BJ (cell line): ENCODE results near the gene RYR1. TPM values are rescaled to one million over a fixed set of nuclear protein-coding genes. Genes with fewer than 3 reads are reported as not detected.

Experiments
- CTCF ChIA-PET: fragments of 350-600 bp; formaldehyde crosslinking; extraction: SDS; loops from one replicate; lab custom pipeline; 2021; ENCODE audit warnings: antibody characterized with exemption, inconsistent platforms; lab: Yijun Ruan, JAX
- POLR2A ChIA-PET: fragments of 300-600 bp; sonication (Branson Sonifier 250); formaldehyde crosslinking; extraction: SDS; loops from one replicate; lab custom pipeline; 2021; ENCODE audit warnings: antibody characterized with exemption; lab: Charles Lee
- DNase-seq: peaks from one replicate; pipeline ENCODE4 v3.0.0-alpha.2; 2011; ENCODE audit warnings: low read depth
- H3K27me3 ChIP-seq: 2 replicates; pipeline ENCODE4 v1.6.0; 2011; ENCODE audit warnings: low read length; ENCODE audit not compliant: control insufficient read depth, insufficient read depth
- H3K36me3 ChIP-seq: 2 replicates; pipeline ENCODE4 v1.5.1; 2011; ENCODE audit warnings: low read length; ENCODE audit not compliant: control insufficient read depth, insufficient read depth
- H3K4me3 ChIP-seq: 2 replicates; pipeline ENCODE4 v1.5.1; 2011; ENCODE audit warnings: low read depth, mild to moderate bottlenecking, control low read depth, low read length
- polyA plus RNA-seq: library from polyadenylated mRNA; depleted of rRNA; stranded (reverse); fragments of >200 nt; gene quantifications from 2 replicates; pipeline ENCODE4 v1.2.3, GENCODE V29; 2011
- TF ChIP-seq, protein P1 (sequence below): IDR thresholded peaks from 2 replicates; pipeline ENCODE4 v1.5.1; 2011; ENCODE audit warnings: low read depth, mild to moderate bottlenecking, control low read depth, inconsistent platforms, low read length, moderate library complexity; ENCODE audit not compliant: insufficient read depth

The RYR1 gene
- polyA plus RNA-seq, 1 experiment: 0.04 TPM

DNA sequence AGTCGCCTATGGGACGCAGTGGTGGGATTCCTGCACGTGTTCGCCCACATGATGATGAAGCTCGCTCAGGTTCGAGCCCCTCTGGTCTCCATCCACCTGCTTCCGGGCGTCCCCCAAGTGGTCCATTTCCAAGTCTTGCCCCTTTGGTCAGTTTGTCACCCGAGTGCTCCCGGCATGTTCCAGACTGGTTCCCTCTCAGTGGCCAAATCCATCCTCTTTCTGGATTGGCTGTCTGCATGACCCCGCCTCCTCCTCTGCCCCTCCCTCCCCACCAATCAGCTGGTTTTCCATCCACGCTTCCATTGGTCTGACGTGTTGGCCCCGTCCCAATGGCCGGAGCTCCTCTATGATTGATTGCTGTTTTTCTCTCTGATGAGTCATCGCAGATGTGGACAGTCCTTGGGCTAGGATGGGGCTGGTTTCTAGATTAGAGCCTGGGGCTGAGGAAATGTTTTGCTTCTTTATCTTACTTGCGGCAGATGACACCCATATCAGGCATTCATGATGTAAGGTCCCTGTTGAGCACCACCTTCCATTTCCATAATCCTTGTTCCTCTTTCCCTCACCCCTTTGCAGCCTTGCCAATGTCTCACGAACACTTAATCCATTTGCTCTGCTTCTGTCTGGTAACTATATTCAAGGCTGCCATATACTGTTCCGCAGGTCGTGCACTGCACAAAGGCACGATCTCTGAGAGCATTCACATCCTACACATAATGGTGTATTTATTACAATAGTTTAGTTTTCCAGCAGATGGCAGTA, 110.5 kb downstream of the RYR1 start:
- ChIA-PET CTCF (interaction anchor here (0.6 to 2.8 kb wide), 12 partner anchors 9 to 394 kb away, joined by 3 to 26 read pairs (median 4); partner anchors contain the start of genes MRPS12 and SARS2), POLR2A (no interaction called here)
- Histone ChIP-seq H3K27me3 (no peaks in the 10 kb centered on the region; the same call in 1 of the 2 replicates), H3K36me3 (no peaks in the 10 kb centered on the region), H3K4me3 (peak overlapping the region; percentile 22; the same call in 1 of the 2 replicates)
- TF ChIP-seq, protein P1, sequence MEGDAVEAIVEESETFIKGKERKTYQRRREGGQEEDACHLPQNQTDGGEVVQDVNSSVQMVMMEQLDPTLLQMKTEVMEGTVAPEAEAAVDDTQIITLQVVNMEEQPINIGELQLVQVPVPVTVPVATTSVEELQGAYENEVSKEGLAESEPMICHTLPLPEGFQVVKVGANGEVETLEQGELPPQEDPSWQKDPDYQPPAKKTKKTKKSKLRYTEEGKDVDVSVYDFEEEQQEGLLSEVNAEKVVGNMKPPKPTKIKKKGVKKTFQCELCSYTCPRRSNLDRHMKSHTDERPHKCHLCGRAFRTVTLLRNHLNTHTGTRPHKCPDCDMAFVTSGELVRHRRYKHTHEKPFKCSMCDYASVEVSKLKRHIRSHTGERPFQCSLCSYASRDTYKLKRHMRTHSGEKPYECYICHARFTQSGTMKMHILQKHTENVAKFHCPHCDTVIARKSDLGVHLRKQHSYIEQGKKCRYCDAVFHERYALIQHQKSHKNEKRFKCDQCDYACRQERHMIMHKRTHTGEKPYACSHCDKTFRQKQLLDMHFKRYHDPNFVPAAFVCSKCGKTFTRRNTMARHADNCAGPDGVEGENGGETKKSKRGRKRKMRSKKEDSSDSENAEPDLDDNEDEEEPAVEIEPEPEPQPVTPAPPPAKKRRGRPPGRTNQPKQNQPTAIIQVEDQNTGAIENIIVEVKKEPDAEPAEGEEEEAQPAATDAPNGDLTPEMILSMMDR: no peak; the same call in none of the 2 replicates
- DNase-seq: peak; percentile 40

DNA sequence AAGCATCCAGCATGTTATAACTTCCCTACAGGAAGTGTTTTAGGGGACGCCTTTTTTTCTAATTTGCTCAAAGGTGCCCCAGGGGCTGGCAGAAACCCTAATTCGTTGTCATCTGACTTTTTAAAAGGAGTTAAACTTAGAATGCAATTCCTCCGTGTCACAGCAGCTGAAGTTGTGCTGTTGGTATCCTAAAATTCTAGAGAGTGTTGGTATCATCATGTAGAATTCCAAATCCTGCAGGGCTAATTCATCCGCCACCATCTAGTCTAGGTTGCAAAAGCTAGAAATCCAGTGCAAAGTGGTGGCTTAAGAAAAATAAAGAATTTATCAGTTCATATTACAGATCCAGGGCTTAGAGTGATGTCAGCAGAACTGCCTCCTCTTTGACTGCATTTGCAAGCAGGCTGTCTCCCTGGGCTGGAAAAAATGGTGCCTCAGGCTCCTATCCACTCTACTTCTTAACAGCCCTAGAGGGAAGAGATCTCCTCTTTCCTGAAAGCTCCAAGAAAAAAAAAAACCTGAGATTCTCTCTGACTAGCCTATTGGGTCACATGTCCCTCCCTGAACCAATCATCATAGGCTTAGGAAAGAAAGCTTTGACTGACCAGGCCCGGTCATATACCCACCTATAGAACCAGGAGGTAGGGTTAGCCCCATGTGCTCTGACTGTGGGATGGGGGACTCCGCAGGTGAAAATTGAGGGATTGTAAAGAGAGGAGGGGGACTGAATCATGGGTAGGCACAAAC, 111.3 kb downstream of the RYR1 start:
- H3K36me3 ChIP-seq: no peaks in the 10 kb centered on the region
- H3K27me3 ChIP-seq: no peaks in the 10 kb centered on the region; the same call in 1 of the 2 replicates
- ChIA-PET CTCF (interaction anchor here (0.6 to 2.8 kb wide), 13 partner anchors 8 to 389 kb away, joined by 3 to 26 read pairs (median 4); partner anchors contain the start of genes MRPS12 and SARS2), POLR2A (no interaction called here)
- no peak overlapping the region for H3K4me3 ChIP-seq
- TF ChIP-seq, protein P1: 0 out of 2 replicates have a peak, but pooled peaks have one; percentile 54
- no peak for DNase-seq

DNA sequence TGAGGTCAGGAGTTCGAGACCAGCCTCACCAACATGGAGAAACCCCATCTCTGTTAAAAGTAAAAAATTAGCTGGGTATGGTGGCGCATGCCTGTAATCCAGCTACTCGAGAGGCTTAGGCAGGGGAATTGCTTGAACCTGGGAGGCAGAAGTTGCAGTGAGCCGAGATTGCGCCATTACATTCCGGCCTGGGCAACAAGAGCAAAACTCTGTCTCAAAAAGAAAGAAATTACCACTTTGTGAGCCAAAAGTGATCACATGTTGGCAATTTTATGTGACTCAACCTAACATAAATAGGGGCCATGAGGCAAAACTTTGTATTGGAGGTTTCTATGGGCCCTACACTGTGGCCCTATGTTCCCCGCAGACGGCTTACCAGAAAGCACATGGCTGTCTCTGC, 112.1 kb downstream of the RYR1 start:
- TF ChIP-seq, protein P1: no peak
- no peaks in the 10 kb centered on the region; the same call in 1 of the 2 replicates for H3K27me3 ChIP-seq
- no peaks in the 10 kb centered on the region for H3K36me3 ChIP-seq
- H3K4me3 ChIP-seq: no peak overlapping the region
- no peak for DNase-seq
- POLR2A ChIA-PET: no interaction called here
- CTCF ChIA-PET: interaction anchor here (0.6 to 2.8 kb wide), 7 partner anchors 10 to 388 kb away, joined by 3 to 10 read pairs (median 5); partner anchors contain the start of genes MRPS12 and SARS2

DNA sequence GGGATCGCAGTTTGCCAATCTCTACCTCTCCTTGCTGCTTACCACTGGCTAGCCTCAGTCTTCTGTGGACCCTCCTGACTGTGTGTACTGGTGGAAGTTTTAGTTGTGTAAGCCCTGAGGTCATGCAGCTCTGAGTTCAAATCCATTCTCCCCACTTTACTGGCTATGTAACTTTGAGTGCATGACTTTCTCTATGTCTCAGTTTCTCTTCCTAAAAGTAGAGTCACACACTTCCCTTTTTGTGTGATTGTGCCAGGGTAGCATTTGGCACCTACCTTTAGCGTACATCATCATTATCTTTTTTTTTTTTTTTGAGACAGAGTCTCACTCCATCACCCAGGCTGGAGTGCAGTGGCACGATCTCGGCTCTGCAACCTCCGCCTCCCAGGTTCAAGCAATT, 113.9 kb downstream of the RYR1 start:
- no peak for DNase-seq
- Histone ChIP-seq H3K4me3 (no peak overlapping the region), H3K27me3 (no peaks in the 10 kb centered on the region; the same call in none of the 2 replicates), H3K36me3 (no peaks in the 10 kb centered on the region)
- POLR2A ChIA-PET: no interaction called here
- TF ChIP-seq, protein P1: no peak
- CTCF ChIA-PET: interaction anchor here (0.6 to 0.9 kb wide), 3 partner anchors 87 to 386 kb away, joined by 3 to 4 read pairs (median 3); partner anchors contain the start of gene FAM98C
